SW480 (cell line): ENCODE results near the gene MAPK4.

Source experiments
- DNase-seq: peaks from one replicate; pipeline ENCODE4 v3.0.0-alpha.2; 2016; ENCODE audit warnings: low spot score

MAPK4 gene

DNA sequence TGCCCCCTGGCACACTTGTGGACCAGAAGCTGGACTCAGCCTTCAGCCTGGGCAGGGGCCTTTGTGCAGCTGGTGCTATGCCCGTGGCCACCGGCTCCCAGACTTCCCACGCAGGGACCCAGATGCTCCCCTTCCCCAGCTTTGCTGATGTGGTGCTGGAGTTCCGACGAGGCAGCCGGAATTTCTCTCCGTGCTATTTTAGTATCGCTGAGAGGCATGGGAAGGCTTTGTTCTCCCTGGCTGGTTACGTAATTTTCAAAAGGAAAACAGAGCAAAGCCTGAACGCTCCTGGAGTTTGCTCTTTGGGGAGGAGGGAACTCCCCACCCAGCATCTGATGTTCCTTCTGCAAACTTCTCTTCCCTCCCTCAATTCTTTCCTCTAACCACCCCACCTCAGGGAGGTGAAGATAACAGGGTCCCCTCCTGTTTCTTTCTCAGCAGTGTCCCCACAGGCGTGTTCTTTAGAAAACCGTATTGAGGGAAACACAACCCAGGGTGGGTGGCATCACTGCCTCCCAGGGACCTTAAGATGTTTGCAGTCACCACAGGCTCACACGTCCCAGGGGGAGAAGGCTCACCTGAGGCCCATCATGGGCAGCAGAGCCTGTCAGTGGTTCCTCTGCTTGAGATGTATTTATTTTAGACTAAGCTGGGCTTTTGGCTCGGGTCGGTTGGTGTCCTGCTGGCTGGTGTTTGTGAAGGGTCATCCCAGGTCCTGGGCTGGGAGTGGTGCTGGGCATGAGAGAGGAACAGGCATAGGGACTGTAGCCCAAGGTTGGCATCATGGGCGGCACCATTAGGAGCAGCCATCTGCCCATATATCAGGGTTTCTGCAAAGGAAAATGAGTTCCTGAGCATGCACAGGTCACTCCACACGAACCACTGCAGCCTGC, 95.0 kb downstream of the MAPK4 start:
- no peak for DNase-seq

DNA sequence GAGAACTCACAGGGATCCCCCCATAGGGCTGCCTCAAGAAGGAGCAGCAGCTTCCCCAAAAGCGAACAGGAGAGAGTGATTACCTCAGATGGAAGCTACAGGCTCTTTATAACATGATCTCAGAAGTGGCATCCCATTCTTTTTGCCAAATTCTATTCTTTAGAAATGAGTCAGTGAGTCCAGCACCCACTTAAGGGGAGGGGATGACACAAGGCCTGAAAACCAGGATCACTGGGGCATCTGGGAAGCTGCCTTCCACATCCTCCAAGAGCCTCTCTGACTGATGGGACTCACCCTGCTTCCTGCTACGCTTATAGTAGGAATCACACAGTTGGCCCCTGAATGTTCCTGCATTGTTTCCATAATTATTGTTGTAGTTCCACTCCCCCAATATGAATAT, 96.5 kb downstream of the MAPK4 start:
- DNase-seq, result no peak

DNA sequence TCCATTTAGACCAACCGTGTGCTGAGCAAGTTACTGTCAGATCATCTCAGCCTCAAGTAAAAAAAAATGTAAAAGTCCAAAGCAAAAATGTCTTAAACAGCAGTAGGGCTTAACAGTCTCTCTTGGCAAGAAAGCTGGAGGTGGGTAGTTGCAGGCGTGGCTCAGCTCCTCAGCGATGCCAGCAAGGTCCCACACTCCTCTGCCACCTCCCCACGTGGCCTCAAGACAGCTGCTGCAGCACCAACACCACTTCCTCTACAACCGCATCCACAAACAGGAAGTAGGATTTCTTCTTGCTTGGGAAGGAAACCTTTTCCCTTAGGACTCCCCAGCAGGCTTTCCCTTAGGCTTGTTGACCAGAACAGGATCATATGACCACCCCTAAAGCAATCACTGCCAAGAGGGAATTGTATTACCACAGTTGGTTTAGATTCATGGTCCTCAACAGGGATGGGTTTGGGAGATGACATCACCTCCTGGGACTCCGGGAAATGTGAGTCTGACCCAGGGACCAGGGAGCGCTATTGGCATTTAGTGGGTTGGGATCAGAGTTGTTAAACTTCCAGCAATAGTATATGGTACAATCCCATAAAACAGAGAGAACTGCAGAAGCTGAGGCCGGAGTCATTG, 97.1 kb downstream of the MAPK4 start:
- DNase-seq, result no peak

DNA sequence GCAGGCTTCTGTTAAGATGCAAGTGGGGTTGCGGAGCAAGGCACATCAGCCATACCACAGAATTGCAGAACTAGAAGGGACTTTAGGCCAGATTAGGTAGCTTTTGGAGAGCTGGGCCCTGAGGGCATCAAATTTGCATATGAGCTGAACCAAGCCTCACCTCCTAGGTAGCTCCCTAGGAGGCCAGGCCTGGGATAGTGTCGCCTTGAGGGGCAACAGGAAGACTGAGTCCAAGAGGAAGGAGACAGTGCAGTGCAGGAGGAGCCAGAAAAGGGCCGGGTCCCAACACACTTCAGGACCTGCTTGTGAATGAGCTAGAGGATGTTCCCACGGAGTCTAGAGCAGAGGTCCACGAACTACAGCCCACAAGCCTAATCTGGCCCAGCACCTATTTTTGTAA, 98.7 kb downstream of the MAPK4 start:
- no peak for DNase-seq

DNA sequence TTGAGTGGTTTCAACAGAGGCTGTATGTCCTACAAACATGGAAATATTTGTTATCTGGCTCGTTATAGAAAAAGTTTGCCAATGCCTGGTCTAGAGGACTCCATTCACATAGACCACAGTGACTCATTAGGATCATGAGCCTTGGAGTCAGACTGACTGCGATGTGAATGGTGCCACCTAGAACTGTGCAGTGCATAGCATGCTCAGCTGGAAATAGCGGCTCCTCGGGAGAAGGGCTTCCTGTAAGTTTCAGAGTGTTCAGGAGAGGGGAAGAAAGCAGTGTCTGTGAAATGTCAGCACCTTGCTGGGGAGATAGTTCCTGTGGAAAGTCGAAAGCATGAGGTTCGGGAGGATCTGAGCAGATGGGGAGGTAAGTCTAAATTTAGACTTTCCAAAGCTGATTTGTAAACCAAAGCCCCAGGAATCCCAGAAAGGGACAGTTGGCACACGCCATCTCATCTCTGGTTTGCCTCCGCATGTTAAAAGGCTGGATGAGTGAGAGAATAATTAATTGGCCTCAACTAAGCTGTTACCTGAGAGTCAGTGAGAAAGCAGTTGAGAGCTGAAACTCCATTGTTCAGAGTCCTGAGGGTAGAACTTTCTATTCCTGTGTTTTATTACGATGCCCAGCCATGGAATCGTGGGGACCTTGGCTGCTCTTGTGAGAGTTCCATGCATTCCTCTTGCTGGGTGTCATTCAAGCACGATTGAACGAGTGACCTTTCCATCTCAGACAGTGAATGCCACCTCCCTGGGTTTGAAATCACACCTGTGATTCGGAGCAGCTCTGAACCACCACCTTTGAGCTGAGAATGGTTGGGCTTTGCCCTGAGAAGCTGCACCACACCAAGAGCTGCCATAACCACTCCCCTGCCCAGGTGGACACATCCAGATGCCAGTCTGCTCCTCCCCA, 99.5 kb downstream of the MAPK4 start:
- DNase-seq, result peak; percentile 11

DNA sequence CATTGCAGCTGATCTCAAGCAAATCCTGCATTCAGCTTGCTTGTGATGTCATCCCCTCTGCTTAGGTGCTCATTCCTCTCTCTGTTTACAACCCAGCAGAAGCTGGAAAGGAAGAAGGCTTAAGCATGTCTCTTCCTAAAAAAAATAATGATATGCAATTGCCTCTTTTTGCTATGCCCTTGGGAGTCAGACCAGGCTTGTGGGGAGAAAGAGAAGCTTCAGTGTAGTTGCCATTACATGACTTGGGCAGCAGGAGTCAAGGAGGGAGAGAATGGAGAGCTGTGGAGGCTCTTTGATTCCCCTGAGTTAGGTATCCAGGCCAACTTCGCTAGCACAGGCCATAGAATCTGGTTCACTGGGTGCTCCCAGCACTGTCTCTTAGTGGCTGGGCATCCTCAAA, 101.1 kb downstream of the MAPK4 start:
- no peak for DNase-seq

DNA sequence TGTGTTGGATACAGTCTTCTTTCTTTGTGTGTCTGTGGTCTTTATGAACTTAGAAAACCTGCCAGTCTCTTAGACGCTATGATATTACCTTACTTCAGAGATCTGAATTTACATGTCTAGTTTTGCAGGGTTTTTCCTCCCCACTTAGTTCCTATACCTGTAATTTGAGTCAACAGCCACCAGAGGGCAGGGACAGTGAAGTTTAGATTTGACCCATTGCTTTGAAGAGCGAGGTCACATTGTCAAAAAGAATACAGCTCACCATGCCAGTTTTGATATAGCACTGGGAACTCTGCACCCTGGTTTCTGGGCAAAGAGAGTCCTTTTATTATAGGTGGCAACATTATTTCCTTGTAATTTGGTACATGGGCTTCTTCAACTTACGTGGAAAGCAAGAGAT, 102.3 kb downstream of the MAPK4 start:
- no peak for DNase-seq

DNA sequence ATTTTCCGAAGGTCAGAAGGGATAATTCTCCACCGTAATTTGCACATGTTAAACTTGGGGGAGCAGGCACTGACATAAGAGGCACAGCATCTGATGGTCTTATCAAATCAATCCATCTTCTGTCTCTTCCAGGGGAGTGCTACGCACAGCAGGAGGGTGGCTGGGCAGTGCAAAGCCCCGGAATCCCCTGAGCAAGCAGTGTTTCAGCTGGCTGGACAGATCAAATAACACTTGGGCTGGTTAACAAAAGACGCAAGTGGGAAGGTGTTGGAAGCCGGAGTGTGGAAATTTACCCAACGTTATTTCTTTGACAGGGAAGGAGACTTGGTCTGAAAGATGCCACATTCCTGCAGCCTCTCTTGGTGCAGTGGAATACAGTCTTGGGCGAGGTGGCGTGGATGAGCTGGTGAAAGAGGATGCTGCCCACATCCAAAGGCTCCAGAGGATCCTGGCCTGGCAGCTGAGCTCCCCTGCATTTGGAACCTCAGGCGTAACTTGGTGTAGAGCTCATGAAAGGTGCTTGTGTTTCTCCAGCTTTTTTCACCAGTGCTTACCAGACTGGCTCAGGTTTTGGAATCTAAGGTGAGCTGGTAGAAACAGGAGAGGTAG, 103.0 kb downstream of the MAPK4 start:
- DNase-seq, result no peak

DNA sequence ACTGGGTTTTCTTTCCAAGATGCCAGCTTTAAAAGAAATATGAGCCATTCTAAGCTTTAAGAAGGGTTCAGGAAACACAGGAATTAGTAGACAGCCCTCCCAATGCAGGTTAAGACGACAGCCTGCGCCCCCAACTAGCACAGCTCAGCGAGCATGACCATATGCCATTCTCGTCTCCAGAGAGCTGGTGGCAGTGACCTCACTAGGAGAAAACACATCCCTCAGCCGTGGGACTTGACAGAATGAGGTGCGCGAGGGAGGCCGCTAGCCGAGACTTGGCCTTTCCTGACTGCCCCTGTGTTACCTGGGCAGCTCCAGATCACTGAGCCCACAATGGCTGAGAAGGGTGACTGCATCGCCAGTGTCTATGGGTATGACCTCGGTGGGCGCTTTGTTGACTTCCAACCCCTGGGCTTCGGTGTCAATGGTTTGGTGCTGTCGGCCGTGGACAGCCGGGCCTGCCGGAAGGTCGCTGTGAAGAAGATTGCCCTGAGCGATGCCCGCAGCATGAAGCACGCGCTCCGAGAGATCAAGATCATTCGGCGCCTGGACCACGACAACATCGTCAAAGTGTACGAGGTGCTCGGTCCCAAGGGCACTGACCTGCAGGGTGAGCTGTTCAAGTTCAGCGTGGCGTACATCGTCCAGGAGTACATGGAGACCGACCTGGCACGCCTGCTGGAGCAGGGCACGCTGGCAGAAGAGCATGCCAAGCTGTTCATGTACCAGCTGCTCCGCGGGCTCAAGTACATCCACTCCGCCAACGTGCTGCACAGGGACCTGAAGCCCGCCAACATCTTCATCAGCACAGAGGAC, 103.9 kb downstream of the MAPK4 start:
- no peak for DNase-seq

DNA sequence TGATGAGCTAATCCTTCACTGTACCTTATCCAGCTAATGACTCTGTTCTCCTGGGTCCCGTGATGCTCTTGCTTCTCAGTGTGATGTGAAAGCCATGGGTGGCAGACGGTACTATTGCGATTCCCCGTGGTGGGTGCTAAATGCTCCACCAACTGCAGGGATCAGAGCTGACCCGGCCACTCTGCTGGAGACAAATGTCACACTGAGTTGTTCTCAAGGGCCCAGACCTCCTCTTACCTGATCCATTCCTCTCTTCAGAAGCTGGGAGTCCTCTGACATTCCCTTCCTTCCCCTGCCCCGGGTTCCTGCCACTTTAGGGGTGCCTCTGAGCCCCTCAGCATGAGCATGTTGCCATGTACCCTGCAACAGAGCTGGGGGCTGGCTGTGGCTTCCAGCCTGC, 105.1 kb downstream of the MAPK4 start:
- no peak for DNase-seq

DNA sequence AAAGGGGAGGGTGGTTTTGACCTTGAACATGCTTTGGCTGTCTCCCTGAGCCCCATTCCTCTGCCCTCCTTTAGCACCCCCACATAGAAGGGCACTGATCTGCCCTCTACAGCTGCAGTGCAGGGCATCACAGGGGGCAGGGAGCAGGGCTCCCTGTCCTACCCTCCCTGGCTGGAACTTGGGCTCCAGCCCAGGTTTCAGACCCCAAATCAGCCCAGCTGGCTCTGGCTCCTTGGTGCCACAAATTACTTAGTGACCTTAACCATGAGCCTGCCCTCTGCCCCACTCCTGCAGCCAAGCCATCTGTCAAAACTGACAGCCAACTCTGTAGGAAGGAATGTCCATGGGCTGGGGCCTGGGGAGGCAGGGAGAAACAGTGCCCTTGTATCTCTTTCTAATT, 105.6 kb downstream of the MAPK4 start:
- DNase-seq, result no peak

DNA sequence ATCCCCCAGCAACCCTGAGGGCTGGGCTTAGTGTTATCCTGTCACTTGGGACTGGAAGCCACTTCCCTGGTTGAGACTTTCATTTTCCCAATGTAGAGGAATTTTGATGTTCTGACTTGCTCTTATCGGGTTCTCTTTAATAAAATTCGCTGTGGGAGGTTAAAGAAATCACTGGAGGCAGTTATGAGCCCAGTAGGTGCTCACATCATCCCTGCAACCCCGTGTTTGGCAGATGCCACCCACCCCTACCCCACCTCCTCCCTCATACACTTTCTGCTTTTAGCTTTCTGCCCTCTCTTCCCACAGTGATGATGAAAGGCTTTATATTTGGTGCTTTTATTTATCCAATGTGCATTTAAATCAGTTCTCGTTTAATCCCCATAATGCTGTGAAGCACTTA, 106.6 kb downstream of the MAPK4 start:
- no peak for DNase-seq

DNA sequence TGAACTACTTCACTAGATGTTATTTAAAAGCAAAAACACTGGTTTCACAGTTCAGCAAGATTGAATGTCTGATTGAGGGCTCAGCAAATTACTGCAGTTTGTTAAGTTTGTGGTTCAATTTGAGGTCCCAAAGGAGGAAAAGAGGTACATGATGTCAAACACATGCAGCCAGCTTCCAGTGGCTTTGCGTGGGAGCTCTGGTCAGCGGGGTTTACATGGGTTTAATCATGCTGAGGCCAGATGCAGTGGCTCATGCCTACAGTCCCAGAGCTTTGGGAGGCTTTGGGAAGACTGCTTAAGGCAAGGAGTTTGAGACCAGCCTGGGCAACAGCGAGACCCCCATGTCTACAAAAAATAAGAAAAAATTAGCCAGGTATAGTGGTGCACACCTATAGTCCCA, 111.5 kb downstream of the MAPK4 start:
- DNase-seq, result no peak

DNA sequence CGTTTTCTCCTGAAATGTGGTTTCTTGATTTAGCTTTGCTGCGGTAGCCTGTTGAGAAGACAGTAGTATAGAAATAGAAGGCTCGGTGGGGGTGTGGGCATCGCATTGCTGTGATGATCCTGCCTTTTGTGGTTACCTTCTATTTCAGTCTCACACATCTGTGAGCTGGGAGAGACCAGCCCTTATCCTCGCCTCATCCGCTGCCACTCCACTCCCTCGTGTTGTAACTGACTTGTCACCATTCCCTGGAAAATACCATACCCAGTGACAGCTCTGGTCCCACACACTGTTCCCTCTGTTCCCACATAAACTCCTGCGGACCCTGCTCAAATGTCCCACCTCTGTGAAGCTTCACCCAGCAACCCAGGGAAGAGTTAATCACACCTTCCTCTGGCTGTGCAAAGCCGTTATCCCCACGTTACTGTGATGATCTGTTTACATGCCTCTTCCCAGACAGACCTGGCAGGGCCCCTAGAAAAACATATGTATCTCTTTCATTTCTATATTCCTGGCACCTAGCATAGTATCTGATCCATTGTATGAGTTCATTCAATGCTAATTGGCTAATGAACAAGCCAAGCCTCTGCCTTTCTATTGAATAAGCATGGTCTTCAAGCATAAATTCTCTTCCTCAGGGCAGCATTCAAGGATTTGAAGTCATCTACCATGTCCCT, 114.6 kb downstream of the MAPK4 start:
- no peak for DNase-seq

DNA sequence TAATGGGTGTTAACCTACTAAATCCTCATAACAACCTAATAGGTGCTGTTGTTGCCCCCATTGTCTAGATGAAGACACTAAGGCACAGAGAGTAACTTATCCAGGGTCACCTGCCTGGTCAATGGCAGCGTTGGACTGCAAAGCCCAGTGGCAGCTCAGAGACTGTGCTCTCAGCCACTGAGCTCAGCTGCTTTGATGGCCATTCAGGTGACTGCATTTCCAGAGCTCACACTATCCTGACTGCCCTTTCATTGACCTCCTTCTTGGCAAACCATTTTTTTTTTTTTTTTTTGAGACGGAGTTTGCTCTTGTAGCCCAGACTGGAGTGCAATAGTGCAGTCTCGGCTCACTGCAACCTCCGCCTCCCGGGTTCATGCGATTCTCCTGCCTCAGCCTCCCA, 115.2 kb downstream of the MAPK4 start:
- no peak for DNase-seq

DNA sequence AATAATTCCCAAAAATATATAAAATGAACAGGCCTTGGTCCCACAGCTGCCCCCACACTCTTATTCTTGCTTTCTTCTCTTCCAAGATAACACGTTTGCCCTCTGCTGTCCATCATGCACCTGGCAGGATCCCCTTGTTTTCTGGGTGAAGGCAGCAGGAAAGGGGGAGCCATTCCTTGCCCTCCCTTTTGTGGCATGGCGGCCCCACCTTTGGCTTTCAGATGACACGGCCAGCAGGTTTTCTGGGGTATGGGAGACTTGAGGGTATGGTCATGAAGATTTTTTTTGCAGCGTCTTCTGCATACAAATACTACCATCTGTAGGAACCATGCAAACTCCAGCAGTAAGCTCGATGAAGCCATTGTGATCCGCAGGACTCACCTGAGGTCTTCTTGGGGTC, 118.8 kb downstream of the MAPK4 start:
- DNase-seq, result no peak

DNA sequence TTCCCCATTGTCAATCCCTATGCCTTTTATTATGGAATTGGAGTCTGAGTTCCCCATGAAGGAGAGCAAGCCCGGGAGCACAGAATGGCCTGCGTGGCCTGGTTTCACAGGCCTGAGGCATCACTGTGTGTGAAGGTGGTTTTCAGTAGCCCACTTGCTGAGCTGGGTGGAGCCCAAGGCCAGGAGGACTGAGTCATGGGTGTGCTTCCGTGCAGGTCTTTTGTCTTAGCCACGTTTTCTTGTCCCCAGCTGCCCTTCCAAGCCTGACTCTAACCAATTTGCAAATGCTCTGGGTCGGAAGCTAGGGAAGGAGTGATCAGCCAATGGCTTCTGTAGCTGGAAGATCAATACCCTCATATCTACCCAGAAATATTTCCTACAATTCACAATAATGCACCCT, 119.2 kb downstream of the MAPK4 start:
- DNase-seq, result no peak

DNA sequence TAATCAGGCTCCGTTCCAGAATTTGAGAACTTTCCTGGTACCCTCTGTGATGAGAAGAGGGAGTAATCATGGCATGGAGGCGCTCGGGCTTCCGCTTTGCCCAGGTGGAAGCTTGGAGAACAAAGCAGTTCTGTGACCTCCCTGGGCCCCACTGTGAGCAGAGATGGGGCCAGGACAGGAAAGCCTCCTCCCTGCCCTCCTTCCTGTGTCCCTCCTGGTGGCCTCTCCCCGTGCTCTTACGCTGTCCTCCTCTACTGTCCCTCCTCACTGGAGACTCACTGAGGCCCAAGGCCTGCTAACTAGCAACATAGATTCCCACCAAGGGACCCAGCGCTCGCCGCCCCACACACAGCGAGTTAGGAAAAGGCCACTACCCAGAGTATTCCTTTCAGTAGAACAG, 119.8 kb downstream of the MAPK4 start:
- DNase-seq, result no peak

DNA sequence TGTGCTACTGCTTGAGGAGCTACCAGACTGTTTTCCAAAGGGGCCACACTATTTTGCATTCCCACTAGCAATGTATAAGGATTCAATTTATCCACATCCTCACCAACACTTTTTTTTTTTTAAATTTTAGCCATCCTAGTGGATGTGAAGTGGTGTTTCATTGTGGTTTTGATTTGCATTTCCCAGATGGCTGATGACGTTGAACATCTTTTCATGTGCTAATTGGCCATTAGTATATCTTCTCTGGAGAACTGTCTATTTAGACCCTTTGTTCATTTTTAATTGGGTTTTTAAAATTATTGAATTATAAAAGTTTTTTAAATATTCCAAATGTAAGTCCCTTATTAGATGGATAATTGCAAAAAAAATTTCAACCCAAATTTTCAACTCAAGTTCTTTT, 121.1 kb downstream of the MAPK4 start:
- no peak for DNase-seq

DNA sequence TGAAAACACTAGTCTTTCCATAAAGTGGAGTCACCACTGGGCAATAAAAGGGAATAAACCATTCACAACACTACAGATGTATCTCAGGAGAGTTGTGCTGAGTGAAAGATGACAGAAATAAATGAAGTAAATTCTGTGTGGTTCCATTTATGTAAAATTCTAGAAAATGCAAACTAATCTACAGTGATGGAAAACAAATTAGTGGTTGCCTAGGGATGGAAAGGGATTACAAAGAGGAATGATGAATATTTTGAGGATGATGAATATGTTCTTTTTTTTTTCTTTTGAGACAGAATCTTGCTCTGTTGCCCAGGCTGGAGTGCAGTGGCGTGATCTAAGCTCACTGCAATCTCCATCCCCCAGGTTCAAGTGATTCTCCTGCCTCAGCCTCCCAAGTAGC, 123.0 kb downstream of the MAPK4 start:
- DNase-seq, result no peak

DNA sequence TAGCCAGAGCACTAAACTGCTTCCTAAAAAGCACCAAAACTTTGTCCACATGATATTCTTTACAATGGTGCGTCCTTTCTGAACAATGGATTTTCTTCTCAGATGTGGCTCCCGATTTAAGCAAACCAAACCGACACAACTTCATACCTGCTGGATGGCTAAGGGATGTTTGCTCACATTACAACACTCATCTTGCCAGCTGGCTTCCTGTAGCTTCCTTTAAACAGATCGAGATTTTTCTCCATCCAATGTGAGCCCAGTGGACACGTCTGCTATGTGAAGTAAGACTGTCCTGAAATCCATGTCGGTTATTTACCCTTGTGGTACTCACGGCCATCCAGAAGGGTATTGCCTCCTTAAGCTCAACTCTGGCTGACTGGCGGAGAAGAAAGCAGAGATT, 126.5 kb downstream of the MAPK4 start:
- DNase-seq, result no peak
